Neural progenitor cell (in vitro differentiated cells): ENCODE results near the gene SRGAP2B.
"Not testable (repeated sequence)": the region's sequence is repeated elsewhere in the genome, so short reads cannot be mapped to it uniquely, and the experiment has no call there.

Experiments
- CTCF ChIP-seq: fragments of 200-600 bp; sonication (generic); IDR thresholded peaks from 2 replicates; pipeline ENCODE4 v1.5.1; 2017; ENCODE audit warnings: antibody characterized with exemption, mild to moderate bottlenecking
- EZH2 ChIP-seq: fragments of 200-600 bp; sonication (generic); IDR thresholded peaks from 2 replicates; pipeline ENCODE4 v1.6.1; 2017; ENCODE audit warnings: antibody characterized with exemption, mild to moderate bottlenecking, moderate library complexity
- EZH2phosphoT487 ChIP-seq: fragments of 200-600 bp; sonication (generic); IDR thresholded peaks from 2 replicates; pipeline ENCODE4 v1.6.1; 2017; ENCODE audit warnings: antibody characterized with exemption

- not testable (repeated sequence) for TF ChIP-seq CTCF, EZH2, EZH2phosphoT487
These were observed 79.2 kb downstream of the SRGAP2B start for GRCh38 chr1:145015744-145016491.
